ENCODE results near the gene VPS33B. TPM values are rescaled to one million over a fixed set of nuclear protein-coding genes. Genes with fewer than 3 reads are reported as not detected.
A peak's percentile ranks its signal among the peaks of the same experiment; 100 is the strongest.

The VPS33B gene
- total RNA-seq, 1 experiment from 2014 or later = 11.7 TPM

- H3K27me3 Mint-ChIP-seq (ENCODE audit: insufficient read depth, unreplicated experiment) = peaks cover 26% of the 10 kb centered on the region
- intact Hi-C loops (cut with micrococcal nuclease) = loop anchor here (1.0 to 2.0 kb wide), 2 partner anchors 77 to 100 kb away; partner anchors contain the start of gene HDDC3
- no peak overlapping the region for H3K27ac Mint-ChIP-seq (ENCODE audit: low read depth, unreplicated experiment)
- H3K9me3 Mint-ChIP-seq (ENCODE audit: unreplicated experiment) = no peaks in the 10 kb centered on the region
- peak; percentile 80 for DNase-seq (ENCODE audit: unreplicated experiment)
- TF ChIP-seq, protein P1, sequence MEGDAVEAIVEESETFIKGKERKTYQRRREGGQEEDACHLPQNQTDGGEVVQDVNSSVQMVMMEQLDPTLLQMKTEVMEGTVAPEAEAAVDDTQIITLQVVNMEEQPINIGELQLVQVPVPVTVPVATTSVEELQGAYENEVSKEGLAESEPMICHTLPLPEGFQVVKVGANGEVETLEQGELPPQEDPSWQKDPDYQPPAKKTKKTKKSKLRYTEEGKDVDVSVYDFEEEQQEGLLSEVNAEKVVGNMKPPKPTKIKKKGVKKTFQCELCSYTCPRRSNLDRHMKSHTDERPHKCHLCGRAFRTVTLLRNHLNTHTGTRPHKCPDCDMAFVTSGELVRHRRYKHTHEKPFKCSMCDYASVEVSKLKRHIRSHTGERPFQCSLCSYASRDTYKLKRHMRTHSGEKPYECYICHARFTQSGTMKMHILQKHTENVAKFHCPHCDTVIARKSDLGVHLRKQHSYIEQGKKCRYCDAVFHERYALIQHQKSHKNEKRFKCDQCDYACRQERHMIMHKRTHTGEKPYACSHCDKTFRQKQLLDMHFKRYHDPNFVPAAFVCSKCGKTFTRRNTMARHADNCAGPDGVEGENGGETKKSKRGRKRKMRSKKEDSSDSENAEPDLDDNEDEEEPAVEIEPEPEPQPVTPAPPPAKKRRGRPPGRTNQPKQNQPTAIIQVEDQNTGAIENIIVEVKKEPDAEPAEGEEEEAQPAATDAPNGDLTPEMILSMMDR (IDR thresholded peaks at IDR 0.05; ENCODE audit: unreplicated experiment) = peak; percentile 80
- no peaks in the 10 kb centered on the region for H3K36me3 Mint-ChIP-seq (ENCODE audit: insufficient read depth, unreplicated experiment)
- no peaks in the 10 kb centered on the region for H3K4me1 Mint-ChIP-seq (ENCODE audit: insufficient read depth, unreplicated experiment)
- CTCF ChIA-PET = interaction anchor here (0.6 to 2.7 kb wide), 29 partner anchors 8 to 914 kb away, joined by 3 to 41 read pairs (median 4); partner anchors contain the start of genes RCCD1 and VPS33B
- BruUV-seq (replicated peaks) = no TSS peak
- no peak overlapping the region for H3K4me3 Mint-ChIP-seq (ENCODE audit: unreplicated experiment)
- POLR2A ChIA-PET = interaction anchor here (0.8 to 1.4 kb wide), 2 partner anchors 11 to 77 kb away, joined by 3 to 4 read pairs; partner anchors contain the start of gene VPS33B
Observed at GRCh38 chr15:91032919-91033803, 10.8 kb upstream of the VPS33B start.

DNA sequence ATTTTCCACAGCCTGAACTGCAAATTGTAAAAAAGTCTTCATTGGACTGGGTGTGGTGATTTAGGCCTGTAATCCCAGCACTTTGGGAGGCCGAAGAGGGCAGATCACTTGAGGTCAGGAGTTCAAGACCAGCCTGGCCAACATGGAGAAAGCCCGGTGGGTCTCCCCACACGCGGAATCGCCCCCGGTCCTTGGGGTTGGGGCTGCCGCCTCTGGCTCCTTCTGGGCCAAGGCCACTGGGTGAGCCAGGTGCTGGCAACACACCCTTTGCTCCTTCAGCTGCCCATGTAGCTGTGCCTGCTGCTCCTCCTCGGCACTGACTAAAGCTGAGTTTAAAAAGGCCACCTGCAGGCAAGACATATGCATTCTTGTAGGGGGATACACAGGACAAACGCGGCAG lies 9.4 kb upstream of the VPS33B start:
- POLR2A ChIA-PET = no interaction called here
- CTCF ChIA-PET = interaction anchor here (0.5 to 2.7 kb wide), 4 partner anchors 9 to 76 kb away, joined by 3 to 41 read pairs (median 6); partner anchors contain the start of gene RCCD1

GRCh38 chr15:91027677-91028076 lies 5.3 kb upstream of the VPS33B start:
- no TSS peak for BruUV-seq (replicated peaks)
- H3K9me3 Mint-ChIP-seq (ENCODE audit: unreplicated experiment) = no peaks in the 10 kb centered on the region
- no peak for DNase-seq (ENCODE audit: unreplicated experiment)
- H3K4me1 Mint-ChIP-seq (ENCODE audit: insufficient read depth, unreplicated experiment) = no peaks in the 10 kb centered on the region
- H3K27ac Mint-ChIP-seq (ENCODE audit: low read depth, unreplicated experiment) = no peak overlapping the region
- CTCF ChIA-PET = interaction anchor here (1.0 to 4.0 kb wide), 3 partner anchors 28 to 914 kb away, joined by 4 to 21 read pairs (median 6); no protein-coding TSS in a partner anchor
- intact Hi-C loops (cut with micrococcal nuclease) = no loop called here
- H3K27me3 Mint-ChIP-seq (ENCODE audit: insufficient read depth, unreplicated experiment) = no peaks in the 10 kb centered on the region
- H3K36me3 Mint-ChIP-seq (ENCODE audit: insufficient read depth, unreplicated experiment) = no peaks in the 10 kb centered on the region
- POLR2A ChIA-PET = no interaction called here
- no peak overlapping the region for H3K4me3 Mint-ChIP-seq (ENCODE audit: unreplicated experiment)
- TF ChIP-seq, protein P1 (IDR thresholded peaks at IDR 0.05; ENCODE audit: unreplicated experiment) = no peak

More for the DNA sequence above, 9.4 kb upstream of the VPS33B start:
- TF ChIP-seq, protein P1 (IDR thresholded peaks at IDR 0.05; ENCODE audit: unreplicated experiment) = no peak
- no peaks in the 10 kb centered on the region for H3K9me3 Mint-ChIP-seq (ENCODE audit: unreplicated experiment)
- no TSS peak for BruUV-seq (replicated peaks)
- no peak for DNase-seq (ENCODE audit: unreplicated experiment)
- H3K27me3 Mint-ChIP-seq (ENCODE audit: insufficient read depth, unreplicated experiment) = peaks cover 26% of the 10 kb centered on the region
- H3K27ac Mint-ChIP-seq (ENCODE audit: low read depth, unreplicated experiment) = no peak overlapping the region
- H3K36me3 Mint-ChIP-seq (ENCODE audit: insufficient read depth, unreplicated experiment) = no peaks in the 10 kb centered on the region
- H3K4me1 Mint-ChIP-seq (ENCODE audit: insufficient read depth, unreplicated experiment) = no peaks in the 10 kb centered on the region
- intact Hi-C loops (cut with micrococcal nuclease) = loop anchor here (2.0 kb wide), 1 partner anchor 99 kb away; the partner anchor contains the start of gene HDDC3
- no peak overlapping the region for H3K4me3 Mint-ChIP-seq (ENCODE audit: unreplicated experiment)

DNA sequence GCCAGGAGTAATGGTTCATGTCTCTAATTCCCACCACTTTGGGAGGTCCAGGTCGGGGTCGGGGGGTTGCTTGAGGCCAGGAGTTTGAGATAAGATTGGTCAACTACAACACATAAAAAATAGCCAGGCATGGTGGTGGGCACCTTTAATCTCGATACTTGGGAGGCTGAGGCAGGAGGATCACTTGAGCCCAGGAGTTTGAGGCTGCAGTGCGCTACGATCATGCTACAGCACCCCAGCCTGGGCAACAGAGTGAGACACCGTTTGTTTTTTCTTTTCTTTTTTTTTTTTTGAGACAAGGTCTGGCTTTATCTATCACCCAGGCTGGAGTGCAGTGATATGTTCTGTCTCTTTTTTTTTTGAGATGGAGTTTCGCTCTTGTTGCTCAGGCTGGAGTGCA lies 1.3 kb upstream of the VPS33B start:
- Mint-ChIP-seq H3K9me3 (ENCODE audit: unreplicated experiment) (no peaks in the 10 kb centered on the region), H3K4me3 (ENCODE audit: unreplicated experiment) (peak overlapping the region; percentile 83), H3K27ac (ENCODE audit: low read depth, unreplicated experiment) (no peak overlapping the region), H3K4me1 (ENCODE audit: insufficient read depth, unreplicated experiment) (peaks cover 11% of the 10 kb centered on the region), H3K36me3 (ENCODE audit: insufficient read depth, unreplicated experiment) (peaks cover 6% of the 10 kb centered on the region), H3K27me3 (ENCODE audit: insufficient read depth, unreplicated experiment) (no peaks in the 10 kb centered on the region)
- ChIA-PET POLR2A (interaction anchor here (1.1 to 3.1 kb wide), 3 partner anchors 23 to 67 kb away, joined by 3 to 20 read pairs (median 11); no protein-coding TSS in a partner anchor), CTCF (interaction anchor here (0.7 to 3.3 kb wide), 5 partner anchors 8 to 89 kb away, joined by 3 to 16 read pairs (median 3); partner anchors contain the start of gene UNC45A)
- no TSS peak for BruUV-seq (replicated peaks)
- intact Hi-C loops (cut with micrococcal nuclease) = no loop called here
- TF ChIP-seq, protein P1 (IDR thresholded peaks at IDR 0.05; ENCODE audit: unreplicated experiment) = no peak
- DNase-seq (ENCODE audit: unreplicated experiment) = no peak
